GM18520 (cell line): ENCODE results near the gene AMPH.

Experiments used
- ATAC-seq: cut with Tn5 transposase; IDR thresholded peaks from one replicate; pipeline ENCODE4 v1.9.1; 2021; ENCODE audit not compliant: unreplicated experiment

AMPH gene

DNA sequence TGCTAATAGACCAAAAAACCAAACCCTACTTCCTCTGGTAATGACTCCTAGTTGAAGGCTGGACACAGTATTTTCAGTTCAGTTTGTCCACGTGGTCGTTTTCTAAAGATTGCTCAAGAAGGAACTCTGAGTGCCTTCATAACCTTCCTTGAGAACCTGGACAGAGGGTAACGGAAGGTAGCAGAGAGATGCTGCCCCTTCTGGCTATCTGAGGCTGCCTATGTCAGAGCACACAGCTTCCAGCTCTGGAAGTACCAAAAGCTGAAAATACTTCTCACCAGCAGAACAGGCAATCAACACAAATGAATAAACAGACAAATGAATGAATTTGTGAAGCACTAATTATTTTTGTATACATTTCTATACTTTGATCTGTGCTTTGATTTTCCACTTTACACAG is 85.2 kb downstream of the AMPH start:
- no peak for ATAC-seq

DNA sequence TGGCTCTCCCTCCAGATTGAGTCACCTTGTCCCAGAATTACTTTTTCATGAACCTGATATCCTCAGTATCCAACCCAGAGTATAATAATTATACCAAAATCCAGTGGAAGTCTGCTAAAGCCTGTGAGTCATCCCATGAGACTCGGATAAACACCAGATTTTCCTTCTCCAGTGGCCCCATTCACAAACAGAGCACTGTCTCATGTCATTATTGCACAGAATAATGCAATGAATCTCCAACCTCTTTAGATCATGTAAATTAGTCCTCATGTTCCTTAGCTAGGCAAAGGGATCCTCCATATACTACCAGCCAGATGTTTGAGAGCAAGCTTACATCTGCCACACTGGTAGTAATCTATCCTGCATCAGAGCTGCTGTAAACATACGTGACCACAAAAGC is 89.0 kb downstream of the AMPH start:
- no peak for ATAC-seq

DNA sequence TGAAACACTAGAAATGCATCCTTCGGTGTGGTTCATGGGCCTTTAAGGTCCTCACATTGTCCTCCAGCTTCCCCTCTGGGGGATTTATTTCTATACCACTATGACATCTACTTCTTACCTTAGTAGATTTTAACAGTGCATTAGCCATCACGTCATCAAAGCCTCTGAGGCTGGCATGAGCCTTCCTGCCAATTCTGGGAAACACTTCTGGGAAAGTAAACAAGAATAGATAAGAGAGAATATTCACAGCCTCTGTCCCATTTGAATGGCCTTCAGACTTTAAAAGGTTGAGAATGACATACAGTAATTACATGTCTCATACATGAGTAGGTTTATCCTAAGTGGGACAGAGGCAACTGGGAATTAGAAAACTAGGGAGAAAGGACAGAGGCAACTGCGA is 89.7 kb downstream of the AMPH start:
- ATAC-seq, result no peak

DNA sequence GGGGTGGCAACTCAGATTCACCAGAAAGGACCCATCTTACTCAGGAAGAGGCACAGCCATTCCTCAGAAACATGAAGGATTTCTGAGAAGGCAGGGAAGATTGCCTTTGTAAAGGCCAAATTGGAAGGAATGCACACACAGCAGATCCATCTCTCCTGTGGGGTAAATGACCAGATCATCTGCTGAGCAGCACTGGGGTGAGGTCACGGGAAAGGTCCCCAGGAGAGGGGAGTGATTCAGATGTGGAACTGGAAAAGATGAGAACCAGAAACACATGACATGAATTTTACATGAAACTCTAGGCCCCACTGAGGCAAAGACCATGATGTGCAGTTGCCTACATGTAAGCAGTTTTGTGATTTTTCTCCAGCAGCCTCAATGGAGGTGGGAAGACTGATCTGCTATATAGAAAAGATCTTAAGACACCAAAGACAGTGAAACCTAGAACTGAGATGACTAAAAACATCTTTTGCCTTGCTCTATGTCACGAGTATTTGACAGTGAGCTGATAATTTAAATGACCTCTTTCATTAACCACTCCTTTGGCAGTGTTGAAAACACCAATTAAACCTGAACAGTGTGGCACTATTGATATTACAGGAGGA is 91.6 kb downstream of the AMPH start:
- no peak for ATAC-seq

DNA sequence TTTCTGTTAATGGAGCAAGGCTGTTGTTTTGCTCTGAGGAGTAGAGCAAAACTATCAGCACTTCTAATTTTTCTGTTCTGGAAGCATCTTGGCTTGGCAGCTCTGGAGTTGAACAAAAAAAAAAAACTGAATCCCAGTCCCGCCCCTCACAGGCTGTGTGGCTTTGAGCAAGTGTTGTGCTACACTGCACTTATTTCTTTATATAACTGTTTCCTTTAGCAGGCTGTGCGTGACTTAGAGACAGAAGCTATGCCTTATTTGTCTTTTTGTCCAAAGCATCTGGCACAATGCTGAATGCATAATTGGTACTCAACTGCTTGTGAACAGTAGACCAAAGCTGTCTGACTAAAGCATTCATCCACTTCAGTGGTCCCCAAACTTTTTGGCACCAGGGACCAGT is 96.1 kb downstream of the AMPH start:
- ATAC-seq, result no peak

DNA sequence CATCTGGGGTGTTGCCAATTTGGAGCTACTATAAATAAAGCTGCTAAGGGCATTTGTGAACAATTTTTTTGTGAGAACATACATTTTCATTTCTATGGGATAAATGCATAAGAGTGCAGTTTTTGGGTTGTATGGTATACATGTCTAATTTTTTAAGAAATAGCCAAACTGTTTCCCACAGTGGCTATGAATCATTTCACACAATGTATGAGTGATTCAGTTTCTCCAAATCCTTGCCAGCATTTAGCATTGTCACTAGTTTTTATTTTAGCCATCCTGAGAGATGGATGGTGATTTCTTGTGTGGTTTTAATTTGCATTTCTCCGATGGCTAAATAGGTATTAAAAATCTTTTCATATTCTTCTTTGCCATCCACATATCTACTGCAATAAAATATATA is 105.3 kb downstream of the AMPH start:
- ATAC-seq, result no peak

DNA sequence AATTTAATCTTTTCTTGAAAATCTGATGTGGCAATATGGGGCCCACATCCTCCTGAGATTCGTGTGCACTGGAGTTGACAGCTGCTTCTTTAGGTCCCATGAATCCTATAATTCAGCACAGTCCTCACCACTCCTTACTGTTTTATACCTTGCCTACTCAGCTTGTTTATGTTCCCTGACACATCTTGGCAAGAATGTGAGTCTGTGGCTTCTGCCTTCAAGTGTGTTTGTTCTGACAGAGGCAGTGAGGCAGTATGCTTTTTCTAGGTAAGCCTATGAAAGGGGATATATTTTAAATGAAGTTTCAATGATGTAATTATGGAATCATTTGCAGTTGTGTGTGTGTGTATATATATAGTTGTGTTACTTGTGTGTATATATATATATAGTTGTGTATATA is 106.4 kb downstream of the AMPH start:
- no peak for ATAC-seq

DNA sequence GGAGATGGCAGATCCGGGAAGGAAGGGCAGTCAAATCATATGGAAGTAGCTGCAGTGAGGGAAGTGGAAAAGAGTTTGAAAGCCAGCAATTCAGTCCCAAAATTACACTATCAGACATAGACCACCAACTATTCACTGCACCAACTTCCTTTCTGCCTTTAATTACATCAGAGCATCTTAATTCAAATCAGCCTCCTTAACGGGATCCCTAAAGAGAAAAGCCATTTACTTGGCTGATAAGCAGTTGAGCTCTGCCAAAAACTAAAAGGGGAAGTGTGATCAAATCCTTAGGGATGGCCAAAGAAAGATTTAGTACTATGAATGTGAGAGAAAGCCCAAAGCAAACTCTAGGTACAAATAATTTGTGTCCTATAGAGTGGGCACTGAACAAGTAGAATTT is 110.4 kb downstream of the AMPH start:
- ATAC-seq, result no peak

DNA sequence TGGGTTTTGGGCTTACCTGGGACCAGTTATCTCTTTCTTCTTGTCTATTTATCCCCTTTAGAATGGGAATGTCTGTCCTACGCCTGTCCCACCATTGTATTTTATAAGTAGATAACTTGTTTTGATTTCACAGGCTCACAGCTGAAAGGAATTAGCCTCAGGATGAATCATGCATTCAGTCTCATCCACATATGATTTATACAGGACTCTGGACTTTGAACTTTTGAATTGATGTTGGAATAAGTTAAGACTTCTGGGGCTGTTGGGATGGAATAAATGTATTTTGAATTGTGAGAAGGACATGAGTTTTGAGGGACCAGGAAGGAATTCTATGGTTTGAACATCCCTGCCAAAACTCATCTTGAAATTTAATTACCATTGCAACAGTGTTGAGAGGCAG is 112.6 kb downstream of the AMPH start:
- ATAC-seq, result no peak

DNA sequence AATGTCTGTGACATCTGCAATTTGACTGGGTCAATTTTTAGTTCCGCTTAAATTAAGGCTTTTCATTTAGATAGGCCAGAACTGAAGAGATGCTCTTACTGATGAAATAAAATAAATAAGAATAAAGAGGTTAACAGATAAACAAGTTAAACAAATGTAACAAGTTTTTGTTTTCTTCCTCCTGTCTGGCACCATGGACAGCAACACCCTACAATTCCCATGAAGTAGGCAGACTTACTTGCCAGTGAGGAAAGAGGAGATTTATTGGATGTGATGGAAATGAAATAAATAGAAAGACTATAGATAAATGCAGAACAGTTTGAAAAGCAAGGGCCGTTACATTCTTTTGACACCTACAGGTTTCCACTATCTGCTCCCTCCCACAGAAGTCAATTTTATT is 118.5 kb downstream of the AMPH start:
- no peak for ATAC-seq

DNA sequence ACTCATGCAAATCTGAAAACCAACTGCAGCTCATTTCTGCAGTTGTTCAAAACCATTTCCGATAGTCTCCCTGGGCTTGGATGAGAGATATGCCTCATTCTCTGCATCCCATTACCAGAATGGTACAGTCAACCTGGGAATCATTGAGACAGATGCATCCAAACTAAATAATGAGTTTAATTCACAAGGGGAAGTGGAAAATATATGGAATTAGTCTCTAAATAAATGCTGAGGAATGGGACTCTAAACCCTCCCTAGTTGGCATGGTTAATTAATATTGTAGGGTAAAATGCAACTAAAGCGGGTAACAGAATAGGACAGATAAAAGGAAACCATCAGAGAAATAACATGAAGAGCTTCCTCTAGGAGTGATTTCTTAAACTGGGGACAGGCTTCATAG is 118.9 kb downstream of the AMPH start:
- ATAC-seq, result no peak

DNA sequence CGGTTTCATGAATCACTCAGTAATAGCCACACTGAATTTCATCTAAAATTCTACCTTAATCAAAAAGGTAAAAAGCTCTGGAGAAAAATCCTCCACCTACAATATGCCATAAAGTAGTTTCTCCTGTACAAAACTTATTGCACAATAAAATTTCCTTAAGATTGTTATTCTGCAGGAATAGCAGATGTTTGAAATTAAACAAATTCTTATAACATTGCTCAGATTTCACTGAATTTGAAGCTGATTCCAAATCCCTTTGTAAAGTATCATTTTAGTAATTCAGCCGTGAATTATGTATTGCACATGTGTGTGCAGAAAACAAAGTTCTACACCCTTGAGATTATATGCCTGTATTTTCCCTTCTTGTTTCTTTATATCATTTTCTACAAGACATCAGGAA is 123.8 kb downstream of the AMPH start:
- no peak for ATAC-seq

DNA sequence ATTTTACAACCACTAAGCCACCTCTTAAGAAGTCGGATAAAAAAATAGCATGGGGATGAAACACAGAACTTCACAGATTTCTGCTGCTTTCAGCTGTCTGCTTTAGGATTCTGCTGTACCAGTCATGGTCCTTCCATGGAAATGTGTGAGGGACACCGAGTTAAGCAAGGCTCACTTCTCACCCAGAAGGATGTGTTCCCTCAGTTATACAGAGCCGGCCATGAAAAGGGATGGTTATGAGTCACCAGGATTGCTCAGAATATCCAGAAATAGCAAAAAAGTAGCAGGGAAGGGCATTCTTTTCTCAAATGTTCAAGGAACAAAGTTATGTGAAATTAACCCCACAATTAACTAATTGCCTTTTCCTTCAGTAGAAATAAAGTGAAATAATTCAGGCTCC is 124.4 kb downstream of the AMPH start:
- ATAC-seq, result no peak

DNA sequence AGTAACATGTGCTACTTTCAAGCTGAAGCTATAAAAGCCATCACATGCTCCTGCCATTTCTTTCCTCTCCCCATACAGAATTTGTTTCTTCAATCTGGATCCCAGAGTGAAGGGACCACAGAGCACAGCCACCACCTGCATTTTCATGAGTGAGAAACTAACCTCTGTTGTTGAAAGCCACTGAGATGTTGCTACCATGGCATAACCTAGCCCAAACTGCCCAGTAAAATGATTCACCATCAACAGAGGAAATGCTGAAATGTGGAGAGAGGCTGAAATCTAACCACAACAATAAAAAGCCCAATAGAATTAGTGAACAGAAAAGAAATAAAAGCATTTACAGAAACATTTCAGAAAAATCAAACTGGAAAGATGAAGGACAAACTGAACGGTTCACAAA is 125.2 kb downstream of the AMPH start:
- no peak for ATAC-seq

DNA sequence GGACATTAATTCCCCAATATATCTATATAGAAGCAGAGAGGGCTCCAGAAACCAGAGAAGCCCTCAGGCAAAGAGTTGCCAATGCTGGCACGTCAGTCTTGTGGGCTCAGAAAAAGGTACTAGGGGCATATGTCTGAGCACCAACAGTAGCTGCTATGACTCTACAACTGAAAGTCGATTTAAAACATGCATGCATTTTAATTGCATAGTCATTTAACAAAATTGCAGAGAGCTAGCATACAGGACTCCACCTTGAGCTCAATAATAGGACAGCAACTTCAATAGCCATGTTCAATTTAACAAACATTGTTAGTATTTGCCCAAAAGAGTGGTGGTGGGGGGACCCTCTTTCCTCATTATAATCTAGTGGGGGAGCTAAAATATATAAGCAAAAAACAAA is 126.5 kb downstream of the AMPH start:
- no peak for ATAC-seq

DNA sequence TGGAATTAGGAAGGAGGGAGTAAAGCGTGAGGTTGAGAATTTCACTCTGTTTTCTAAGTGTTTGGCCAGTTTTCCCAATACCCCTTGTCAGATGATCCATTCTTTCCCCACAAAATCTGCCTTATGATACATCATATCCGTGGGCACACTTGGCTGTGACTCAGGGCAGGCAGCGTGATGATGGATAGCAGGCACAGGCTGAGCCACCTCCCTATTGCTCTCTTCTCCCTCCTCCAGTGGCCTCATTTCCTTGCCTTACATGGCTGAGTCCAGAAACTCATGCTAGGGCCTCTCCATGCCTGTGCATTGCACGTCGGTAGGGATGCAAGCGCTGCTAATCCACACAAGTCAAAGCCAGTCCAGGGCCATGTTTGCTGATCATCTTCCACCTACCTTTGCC is 128.3 kb downstream of the AMPH start:
- ATAC-seq, result no peak

DNA sequence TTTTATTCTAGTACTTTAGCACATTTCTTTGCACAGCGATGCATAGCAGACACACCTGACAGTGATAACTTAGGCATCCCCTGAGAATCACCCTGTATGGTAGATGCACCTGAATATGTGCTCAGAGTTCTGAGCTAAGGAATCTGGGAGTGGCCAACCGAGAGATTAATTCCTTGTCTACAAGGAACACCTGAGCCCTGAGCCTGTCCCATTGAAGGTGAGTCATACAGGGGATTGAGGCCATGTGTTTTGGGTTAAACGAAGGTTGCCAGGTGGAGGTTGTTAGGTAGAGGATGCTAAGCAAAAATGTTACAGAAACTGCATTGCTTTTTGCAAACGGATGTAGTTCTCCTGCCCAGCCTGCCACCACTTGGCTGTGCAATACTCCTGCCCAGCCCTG is 128.9 kb downstream of the AMPH start:
- no peak for ATAC-seq

DNA sequence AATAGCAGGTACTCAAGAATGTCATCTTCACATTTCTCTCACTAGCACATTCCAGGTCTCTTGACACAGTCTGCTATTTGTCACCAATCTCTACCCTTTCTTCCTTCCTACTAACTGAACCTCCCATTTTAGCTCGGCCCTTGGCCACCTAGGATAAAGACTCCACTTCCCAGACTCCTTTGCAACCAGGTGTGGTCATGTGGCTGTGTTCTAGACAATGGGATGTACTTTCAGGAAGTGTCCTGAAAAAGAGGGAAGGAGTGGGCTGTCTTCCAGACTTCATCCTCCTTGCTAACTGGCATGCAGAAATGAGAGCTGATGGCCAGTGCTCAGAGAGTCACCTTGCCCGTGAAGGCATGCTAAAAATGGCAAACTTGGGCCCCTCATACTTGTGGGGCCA is 139.2 kb downstream of the AMPH start:
- no peak for ATAC-seq

DNA sequence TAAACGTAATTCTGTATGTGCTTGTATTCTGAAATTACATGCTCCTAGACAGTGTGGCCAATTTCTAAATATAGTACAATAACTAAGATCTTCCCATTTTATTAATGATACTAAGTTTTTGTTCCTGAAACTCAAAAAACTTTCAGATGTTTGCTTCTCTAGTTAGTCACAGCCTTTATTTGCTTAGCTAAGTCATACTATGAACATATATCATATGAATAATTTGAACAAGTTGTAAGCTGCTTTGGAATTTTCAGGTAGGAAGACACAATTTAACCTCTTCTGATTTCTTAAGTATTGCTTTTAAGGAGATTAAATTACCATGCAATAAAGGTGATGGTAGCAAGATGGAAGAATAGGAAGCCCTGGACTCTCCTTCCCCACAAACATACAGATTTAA is 148.7 kb downstream of the AMPH start:
- no peak for ATAC-seq

DNA sequence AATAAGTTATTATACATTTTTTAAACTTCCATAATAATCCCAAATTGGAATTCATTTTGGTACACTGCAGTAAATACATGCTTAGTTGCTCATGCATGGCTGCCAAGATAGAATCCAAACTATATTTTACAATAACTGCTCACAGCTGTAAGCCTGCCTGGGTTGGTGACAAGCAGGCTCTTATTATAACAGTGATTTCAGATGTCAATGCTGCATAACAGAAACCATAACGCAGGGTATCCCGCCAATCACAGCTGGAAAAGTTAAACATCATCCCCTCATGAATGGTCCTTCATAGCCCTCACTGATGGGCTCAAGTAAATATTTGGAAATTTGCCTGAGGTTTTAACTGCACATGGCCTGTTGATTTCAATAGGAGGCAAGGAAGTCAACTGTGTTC is 149.8 kb downstream of the AMPH start:
- no peak for ATAC-seq

DNA sequence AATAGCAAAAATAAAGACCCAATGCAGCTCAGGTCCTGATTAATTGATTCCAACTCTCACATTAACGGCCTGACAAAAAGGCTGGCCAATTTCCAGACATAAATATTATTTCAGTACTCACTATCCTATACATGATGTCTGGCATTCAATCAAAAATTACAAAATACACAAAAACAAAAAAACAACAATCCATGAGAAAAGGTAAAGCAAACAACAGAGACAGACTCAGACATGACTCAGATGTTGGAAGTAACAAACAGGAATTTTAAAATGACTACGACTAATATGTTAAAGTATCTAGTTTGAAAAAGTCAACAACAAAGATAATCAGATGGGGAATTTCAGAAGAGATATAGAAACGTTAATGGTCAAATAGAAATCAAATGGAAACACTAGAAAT is 152.8 kb downstream of the AMPH start:
- no peak for ATAC-seq

DNA sequence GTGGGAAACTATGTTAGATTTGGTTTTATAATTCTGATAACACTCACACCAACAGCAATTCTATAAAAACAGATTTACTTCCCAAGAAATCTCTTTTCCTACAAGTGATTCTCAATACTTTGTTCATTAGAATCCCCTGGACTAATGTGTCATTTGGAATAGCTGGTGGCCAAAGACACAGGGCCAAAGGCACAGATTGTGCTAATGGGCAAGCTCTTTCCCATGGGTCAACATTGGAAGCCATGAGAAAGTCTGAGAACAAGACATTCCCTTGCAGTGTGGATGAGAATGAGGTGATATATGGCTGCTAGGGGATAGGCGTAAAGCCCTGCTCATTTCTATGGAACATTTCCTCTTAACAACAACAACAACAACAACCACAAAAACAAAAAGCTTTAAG is 153.8 kb downstream of the AMPH start:
- no peak for ATAC-seq

DNA sequence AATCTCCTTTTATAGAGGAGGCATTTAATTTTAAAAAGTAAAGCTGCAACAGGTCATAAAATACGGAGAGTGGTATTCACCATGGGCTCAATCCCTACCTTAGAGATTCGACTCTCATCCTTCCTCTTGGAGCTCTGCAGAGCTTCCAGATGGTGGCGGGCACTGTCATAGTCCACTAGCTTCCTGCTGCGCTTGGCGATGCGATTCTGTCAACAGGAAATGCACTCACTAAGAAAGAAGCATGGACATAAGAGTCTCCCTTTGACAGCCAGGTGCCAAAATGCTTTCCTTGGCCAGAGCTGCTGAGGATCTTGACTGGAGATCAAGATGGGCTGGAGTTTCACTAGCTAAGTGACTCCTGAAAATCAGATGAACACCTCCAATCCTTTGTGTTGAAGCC is 154.4 kb downstream of the AMPH start:
- no peak for ATAC-seq

DNA sequence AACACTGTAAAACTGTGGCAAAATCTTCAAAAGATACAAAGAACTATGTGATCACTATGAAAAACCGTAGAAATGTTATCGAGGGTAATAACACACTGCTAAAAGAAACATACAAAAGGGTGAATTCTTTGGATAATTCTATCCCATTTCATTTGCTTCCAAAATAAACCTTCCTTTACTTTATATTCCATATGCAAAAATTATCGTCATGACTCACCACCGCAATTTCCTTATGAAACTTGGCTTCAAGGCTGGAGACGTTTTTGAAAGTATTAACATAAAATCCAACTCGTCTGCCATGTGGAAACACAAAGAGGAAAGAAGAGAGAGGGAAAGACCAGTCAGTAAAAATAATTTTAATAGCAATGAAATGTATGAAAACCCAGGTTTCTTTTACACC is 165.2 kb downstream of the AMPH start:
- ATAC-seq, result no peak
